Activated CD8-positive, alpha-beta T cell treated with anti-CD3 and anti-CD28 coated beads, Interleukin-2, amount 10 ng/mL, durations not matched to agents 7 days and 5 days (primary cell): ENCODE data around the gene GALNT18. TPM values are rescaled to one million over a fixed set of nuclear protein-coding genes. Genes with fewer than 3 reads are reported as not detected.

Source experiments
- ATAC-seq: fragments of 150-1000 bp; cut with Tn5 transposase; one replicate; pipeline ENCODE4 v1.10.0; 2021; ENCODE audit warnings: moderate library complexity
- CTCF ChIA-PET: fragments of 350-600 bp; sonication (Branson Sonifier 250); formaldehyde crosslinking; loops from one replicate; lab custom pipeline; 2021; ENCODE audit warnings: antibody characterized with exemption; lab: Charles Lee
- POLR2A ChIA-PET: fragments of 350-600 bp; sonication (Branson Sonifier 250); formaldehyde crosslinking; loops from one replicate; lab custom pipeline; 2021; ENCODE audit warnings: antibody characterized with exemption; lab: Charles Lee
- DNase-seq: peaks from one replicate; pipeline ENCODE4 v3.0.0-alpha.2; 2020
- H3K27ac Mint-ChIP-seq: one replicate; pipeline ENCODE4 v1.8.0; 2021; ENCODE audit warnings: mild to moderate bottlenecking, mixed read lengths
- H3K27me3 Mint-ChIP-seq: one replicate; pipeline ENCODE4 v1.8.0; 2021; ENCODE audit warnings: low read depth, mixed read lengths
- H3K36me3 Mint-ChIP-seq: one replicate; pipeline ENCODE4 v1.8.0; 2021; ENCODE audit warnings: low read depth, mixed read lengths
- H3K4me1 Mint-ChIP-seq: one replicate; pipeline ENCODE4 v1.8.0; 2021; ENCODE audit warnings: low read depth, mixed read lengths
- H3K4me3 Mint-ChIP-seq: one replicate; pipeline ENCODE4 v1.8.0; 2021; ENCODE audit warnings: mild to moderate bottlenecking, mixed read lengths
- H3K9me3 Mint-ChIP-seq: one replicate; pipeline ENCODE4 v1.8.0; 2022; ENCODE audit warnings: mixed read lengths; ENCODE audit not compliant: insufficient read depth
- total RNA-seq, 2 experiments: library from RNA; stranded (reverse); gene quantifications; one replicate each; pipeline ENCODE4 v1.2.3, GENCODE V29; 2021

The GALNT18 gene
- total RNA-seq, 2 experiments from 2014 or later = 0.23 to 0.42 TPM

DNA sequence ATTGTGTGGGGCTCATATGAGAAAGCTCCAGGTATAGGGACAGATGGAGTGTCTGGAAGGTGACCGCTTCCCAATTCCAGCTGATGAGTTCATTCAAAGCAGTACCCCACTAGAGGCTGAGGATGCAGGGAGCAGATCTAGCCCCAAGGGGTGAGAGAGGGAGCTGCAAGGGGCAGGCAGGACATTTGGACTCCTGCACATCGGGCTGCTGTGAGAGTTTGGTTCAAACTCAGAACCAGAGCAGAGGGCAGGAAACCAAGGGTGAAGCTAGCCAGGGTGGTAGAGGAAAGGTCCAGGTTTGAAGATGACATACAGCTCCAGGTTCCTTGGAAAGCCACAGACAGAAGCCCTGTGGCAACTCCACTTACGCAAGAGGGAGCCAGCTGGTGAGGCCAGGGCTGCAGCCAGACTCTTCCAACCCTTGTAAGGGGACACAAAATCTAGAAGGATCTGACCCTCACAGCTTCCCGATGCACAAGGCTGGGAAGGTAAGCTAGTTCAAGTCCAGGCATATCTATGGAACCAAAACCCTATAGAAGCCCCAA is 270.7 kb downstream of the GALNT18 start:
- Mint-ChIP-seq H3K27me3 (peaks cover 2% of the 10 kb centered on the region), H3K4me1 (no peaks in the 10 kb centered on the region), H3K4me3 (no peak overlapping the region), H3K9me3 (no peaks in the 10 kb centered on the region), H3K27ac (no peak overlapping the region), H3K36me3 (no peaks in the 10 kb centered on the region)
- no peak for ATAC-seq
- ChIA-PET CTCF (no interaction called here), POLR2A (no interaction called here)
- DNase-seq = no peak

DNA sequence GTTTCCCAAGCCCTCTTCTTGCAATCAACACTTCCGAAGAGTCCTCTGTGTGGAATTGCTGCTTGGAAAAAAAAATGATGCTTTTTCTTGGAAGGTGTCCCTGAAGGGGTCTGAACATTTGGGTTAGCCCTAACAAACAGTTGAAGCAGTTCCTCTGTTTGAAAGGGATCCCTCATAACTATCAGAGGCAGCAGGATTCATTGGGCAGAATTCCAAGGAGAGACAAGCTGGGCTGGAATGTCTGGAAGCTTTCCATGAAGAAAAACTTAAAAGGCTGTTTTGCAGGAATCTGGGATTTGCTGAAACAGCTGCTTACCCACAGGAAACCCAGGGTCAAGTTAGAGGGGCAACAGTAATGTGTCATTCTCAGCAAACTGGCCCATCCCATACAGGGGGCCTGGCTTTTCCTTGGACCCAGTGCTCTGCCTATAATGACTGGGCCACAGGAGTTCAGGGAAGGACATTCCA is 271.9 kb downstream of the GALNT18 start:
- no peaks in the 10 kb centered on the region for H3K4me1 Mint-ChIP-seq
- H3K9me3 Mint-ChIP-seq = no peaks in the 10 kb centered on the region
- CTCF ChIA-PET = no interaction called here
- DNase-seq (no peak), ATAC-seq (no peak)
- POLR2A ChIA-PET = no interaction called here
- H3K27ac Mint-ChIP-seq = no peak overlapping the region
- peaks cover 4% of the 10 kb centered on the region for H3K27me3 Mint-ChIP-seq
- no peaks in the 10 kb centered on the region for H3K36me3 Mint-ChIP-seq
- no peak overlapping the region for H3K4me3 Mint-ChIP-seq

DNA sequence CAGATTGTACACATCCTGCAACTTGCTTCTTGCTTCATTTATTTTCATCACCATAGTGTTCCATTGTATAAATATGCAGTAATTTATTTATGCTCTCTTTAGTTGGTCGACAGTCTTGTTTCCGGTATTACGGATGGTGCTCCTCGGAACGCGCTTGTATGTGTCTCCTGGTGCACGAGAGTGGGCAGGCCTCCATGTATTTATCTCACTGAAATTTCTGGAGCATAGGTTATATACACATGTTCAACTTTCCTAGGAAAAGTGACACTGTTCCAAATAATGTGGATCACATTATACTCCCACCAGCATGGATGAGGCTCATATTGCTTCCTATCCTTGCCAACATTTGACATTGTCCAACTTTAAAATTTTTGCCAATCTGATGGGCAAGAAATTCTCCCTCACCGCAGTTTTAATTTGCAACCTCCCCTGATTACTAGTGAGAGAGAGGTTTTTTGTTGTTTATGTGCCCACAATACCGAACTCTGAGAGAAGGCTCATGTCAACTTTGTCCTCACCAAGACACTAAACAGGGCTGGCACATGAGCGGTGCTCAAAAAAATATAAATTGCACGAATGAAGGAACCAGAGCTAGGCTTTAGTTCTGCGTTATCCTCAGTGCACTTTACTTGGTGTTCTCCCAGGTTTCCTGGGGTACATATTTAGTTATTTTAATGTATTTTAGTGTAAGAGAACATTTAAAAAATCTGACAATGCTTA is 272.5 kb downstream of the GALNT18 start:
- H3K27me3 Mint-ChIP-seq = peaks cover 3% of the 10 kb centered on the region
- CTCF ChIA-PET = no interaction called here
- no peak for ATAC-seq
- POLR2A ChIA-PET = no interaction called here
- DNase-seq = no peak
- H3K9me3 Mint-ChIP-seq = no peaks in the 10 kb centered on the region
- no peak overlapping the region for H3K27ac Mint-ChIP-seq
- no peak overlapping the region for H3K4me3 Mint-ChIP-seq
- peaks cover 1% of the 10 kb centered on the region for H3K4me1 Mint-ChIP-seq
- no peaks in the 10 kb centered on the region for H3K36me3 Mint-ChIP-seq

DNA sequence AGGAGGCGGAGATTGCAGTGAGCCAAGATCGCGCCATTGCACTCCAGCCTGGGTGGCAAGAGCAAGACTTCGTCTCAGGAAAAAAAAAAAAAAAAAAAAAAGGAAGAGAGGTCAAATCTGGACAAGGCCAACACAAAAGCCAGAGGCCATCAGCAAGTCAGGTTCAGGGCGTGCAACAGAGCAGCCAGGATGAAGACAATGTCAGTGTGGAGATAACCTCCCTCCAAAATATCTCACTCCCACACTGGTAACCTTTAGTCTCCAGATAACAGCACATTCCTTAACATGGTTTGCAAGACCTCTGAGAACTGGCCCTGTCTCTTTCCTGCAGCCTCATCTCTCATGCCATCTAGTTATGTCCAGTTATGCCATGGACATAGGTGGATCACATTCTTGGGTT is 273.5 kb downstream of the GALNT18 start:
- Mint-ChIP-seq H3K9me3 (no peaks in the 10 kb centered on the region), H3K27ac (no peak overlapping the region), H3K27me3 (peaks cover 3% of the 10 kb centered on the region), H3K36me3 (no peaks in the 10 kb centered on the region), H3K4me3 (no peak overlapping the region), H3K4me1 (peaks cover 3% of the 10 kb centered on the region)
- DNase-seq = no peak
- CTCF ChIA-PET = no interaction called here
- no peak for ATAC-seq
- POLR2A ChIA-PET = no interaction called here

DNA sequence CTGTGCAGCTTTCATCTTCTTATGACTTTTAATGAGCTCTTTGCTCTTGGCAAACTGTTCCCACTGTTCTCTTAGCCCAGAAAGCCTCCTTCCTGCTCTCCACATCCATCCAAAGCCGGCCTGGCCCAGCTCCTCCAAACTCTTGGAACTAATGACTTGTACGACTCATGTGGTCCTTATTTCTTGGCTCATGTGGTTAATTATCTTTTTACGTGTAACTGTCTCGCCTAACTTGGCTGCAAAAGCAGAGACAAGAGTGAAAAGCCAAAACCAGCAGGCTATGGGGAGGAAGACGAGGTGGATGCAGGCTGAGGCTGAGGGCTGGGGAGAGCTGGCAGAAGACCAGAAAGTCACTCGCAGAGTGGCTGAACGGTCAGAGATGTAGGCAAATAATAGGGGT is 274.2 kb downstream of the GALNT18 start:
- peaks cover 3% of the 10 kb centered on the region for H3K4me1 Mint-ChIP-seq
- CTCF ChIA-PET = no interaction called here
- no peak overlapping the region for H3K27ac Mint-ChIP-seq
- no peak for DNase-seq
- no peak overlapping the region for H3K4me3 Mint-ChIP-seq
- no peaks in the 10 kb centered on the region for H3K36me3 Mint-ChIP-seq
- peaks cover 3% of the 10 kb centered on the region for H3K27me3 Mint-ChIP-seq
- POLR2A ChIA-PET = no interaction called here
- no peak for ATAC-seq
- H3K9me3 Mint-ChIP-seq = no peaks in the 10 kb centered on the region

DNA sequence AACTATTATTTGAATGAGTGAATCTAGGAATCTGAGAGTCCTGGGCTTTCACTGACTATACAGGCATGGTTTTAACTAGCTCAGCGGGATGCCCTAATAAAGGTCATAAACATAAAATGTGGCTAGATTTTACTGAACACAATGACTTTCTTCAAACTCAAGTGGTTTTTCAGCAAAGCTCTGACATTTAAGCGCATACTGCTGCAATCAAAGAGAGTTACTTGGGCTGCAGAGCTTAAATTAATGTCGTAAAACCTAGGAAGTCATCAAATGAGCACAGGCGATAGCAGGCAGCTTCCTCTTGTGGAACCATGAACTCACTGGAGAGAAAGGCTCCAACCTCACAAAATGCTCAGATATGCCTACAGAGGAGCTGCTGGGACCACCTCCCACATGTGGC is 275.5 kb downstream of the GALNT18 start:
- ChIA-PET POLR2A (no interaction called here), CTCF (no interaction called here)
- DNase-seq = no peak
- Mint-ChIP-seq H3K4me1 (peaks cover 3% of the 10 kb centered on the region), H3K36me3 (no peaks in the 10 kb centered on the region), H3K27me3 (peaks cover 3% of the 10 kb centered on the region), H3K4me3 (no peak overlapping the region), H3K27ac (no peak overlapping the region), H3K9me3 (no peaks in the 10 kb centered on the region)
- ATAC-seq = no peak

DNA sequence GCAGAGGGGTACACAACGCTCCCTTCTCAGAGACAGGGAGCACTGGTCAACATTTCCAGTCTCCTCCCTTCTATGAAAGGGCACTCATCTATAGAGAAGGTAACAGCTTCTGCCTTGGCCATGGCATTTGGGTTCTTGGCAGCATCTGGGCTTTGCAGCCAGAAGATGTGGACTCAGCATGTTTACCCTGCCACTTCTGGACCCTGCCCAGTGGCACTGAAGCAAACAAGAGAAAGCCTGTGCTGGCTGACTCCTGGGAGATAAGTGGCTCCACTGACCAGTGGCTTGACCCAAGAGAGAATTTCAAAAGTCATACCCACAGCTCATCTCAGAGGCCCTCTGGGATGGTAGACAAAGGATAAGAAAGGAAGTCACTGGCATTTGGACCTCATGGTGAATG is 276.7 kb downstream of the GALNT18 start:
- Mint-ChIP-seq H3K9me3 (no peaks in the 10 kb centered on the region), H3K36me3 (no peaks in the 10 kb centered on the region), H3K27ac (no peak overlapping the region), H3K27me3 (peaks cover 3% of the 10 kb centered on the region), H3K4me3 (no peak overlapping the region), H3K4me1 (peaks cover 3% of the 10 kb centered on the region)
- POLR2A ChIA-PET = no interaction called here
- CTCF ChIA-PET = no interaction called here
- no peak for DNase-seq
- no peak for ATAC-seq

DNA sequence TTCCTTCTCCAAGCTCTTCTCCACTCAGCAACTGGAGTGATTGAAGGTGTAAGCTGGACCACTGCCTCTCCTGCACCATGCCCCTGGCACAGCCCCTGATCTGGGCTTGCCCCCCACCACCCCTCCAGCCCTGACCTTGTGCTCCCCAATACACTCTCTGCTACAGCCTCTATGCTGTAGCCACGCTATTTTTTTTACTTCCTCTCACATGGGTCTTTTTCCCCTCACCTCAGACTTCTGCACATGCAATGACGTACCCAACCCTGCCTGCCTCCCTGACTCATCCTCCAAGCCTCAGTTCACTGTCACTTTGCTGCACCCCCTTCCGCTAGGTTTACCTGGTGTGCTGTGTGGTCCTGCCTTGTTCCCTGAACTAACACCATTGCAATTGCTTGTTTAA is 277.8 kb downstream of the GALNT18 start:
- Mint-ChIP-seq H3K36me3 (no peaks in the 10 kb centered on the region), H3K27ac (no peak overlapping the region), H3K9me3 (no peaks in the 10 kb centered on the region), H3K4me1 (peaks cover 3% of the 10 kb centered on the region), H3K27me3 (peaks cover 3% of the 10 kb centered on the region), H3K4me3 (no peak overlapping the region)
- DNase-seq (no peak), ATAC-seq (peak; percentile 53)
- CTCF ChIA-PET = no interaction called here
- POLR2A ChIA-PET = no interaction called here

DNA sequence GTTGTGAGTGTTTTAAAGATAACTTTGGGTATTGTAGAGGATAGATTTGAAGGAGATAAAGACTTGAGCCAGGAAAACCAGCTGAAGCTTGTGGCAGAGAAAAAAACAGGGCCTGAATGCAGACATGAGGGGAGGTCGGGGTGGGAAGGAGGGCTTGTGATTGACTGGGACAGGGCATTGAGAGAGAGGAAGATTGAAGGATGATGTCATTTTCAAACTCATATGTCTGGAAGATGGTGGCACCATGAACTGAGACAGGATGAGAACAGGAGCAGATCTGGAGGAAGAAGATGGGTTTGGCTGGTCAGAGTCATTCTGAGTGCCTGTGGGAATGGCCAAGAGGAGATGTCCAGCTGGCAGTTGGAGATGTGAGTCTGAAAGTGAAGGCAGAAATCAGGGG is 283.5 kb downstream of the GALNT18 start:
- POLR2A ChIA-PET = no interaction called here
- peaks cover 4% of the 10 kb centered on the region for H3K27me3 Mint-ChIP-seq
- CTCF ChIA-PET = no interaction called here

DNA sequence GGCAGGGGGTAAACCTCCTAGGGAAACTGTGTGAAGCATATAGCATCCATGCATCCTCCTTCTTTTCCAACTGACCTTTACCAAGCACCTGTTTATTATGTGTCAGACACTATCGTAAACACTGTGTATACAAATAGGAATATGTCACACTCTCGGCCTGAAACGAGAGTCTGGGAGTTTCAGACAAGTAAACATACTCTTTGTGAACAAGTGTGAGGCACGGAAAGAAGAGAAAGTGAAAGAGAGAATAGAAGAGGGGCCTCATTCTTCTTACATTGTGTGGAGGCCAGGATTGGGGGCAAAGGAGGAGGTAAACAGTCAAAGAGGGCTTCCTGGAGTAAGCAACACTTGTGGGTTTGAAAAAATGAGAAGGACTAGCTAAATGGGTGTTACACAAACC is 285.1 kb downstream of the GALNT18 start:
- DNase-seq = no peak
- H3K27me3 Mint-ChIP-seq = peaks cover 4% of the 10 kb centered on the region
- ChIA-PET POLR2A (no interaction called here), CTCF (interaction anchor here (1.4 kb wide), 1 partner anchor 451 kb away, joined by 4 read pairs; no protein-coding TSS in a partner anchor)
- no peaks in the 10 kb centered on the region for H3K9me3 Mint-ChIP-seq
- H3K4me1 Mint-ChIP-seq = no peaks in the 10 kb centered on the region
- H3K27ac Mint-ChIP-seq = no peak overlapping the region
- no peak overlapping the region for H3K4me3 Mint-ChIP-seq
- H3K36me3 Mint-ChIP-seq = no peaks in the 10 kb centered on the region
- no peak for ATAC-seq

More for the DNA sequence above, 283.5 kb downstream of the GALNT18 start:
- no peaks in the 10 kb centered on the region for H3K4me1 Mint-ChIP-seq
- no peaks in the 10 kb centered on the region for H3K36me3 Mint-ChIP-seq
- ATAC-seq (no peak), DNase-seq (no peak)
- H3K4me3 Mint-ChIP-seq = no peak overlapping the region
- H3K27ac Mint-ChIP-seq = no peak overlapping the region
- H3K9me3 Mint-ChIP-seq = no peaks in the 10 kb centered on the region

DNA sequence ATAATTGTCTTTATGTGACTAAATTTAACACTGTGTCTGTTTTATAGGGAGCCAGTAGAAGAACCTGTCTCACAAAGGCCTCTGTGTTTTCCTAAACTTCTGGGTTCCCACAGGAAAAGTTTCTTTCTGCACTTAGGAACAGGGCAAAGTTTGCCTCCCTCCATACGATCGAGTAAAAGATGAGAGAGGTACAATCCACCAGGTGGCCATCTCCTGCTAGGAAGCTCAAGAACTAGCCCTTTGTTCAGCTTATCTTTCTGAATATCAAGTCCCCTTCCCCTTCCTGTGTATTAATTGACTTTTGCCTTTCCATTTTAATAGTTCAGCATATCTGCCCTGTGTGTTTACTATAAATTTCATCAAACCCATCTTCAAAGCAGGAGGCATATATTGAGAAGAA is 286.8 kb downstream of the GALNT18 start:
- POLR2A ChIA-PET = no interaction called here
- no peaks in the 10 kb centered on the region for H3K9me3 Mint-ChIP-seq
- DNase-seq = no peak

DNA sequence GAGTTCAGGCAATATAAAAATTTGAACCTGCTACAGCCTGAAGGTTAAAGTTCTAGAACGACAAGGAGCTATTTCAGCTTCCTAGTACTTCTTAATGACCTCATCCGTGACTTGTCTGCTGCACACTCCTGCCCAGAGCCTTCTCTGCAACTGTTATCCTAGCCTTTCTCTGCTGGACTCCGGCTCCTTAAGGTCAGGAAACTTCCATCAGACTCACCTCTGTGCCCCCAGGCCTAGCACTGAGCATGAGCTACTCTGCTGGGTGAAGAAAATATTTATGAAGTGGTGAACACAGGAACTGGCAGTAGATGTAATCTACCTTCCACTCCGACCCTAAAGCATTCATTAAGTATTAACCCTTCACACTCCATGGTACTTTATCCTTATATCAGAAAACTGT is 287.2 kb downstream of the GALNT18 start:
- no peaks in the 10 kb centered on the region for H3K36me3 Mint-ChIP-seq
- no peak overlapping the region for H3K27ac Mint-ChIP-seq
- no peaks in the 10 kb centered on the region for H3K4me1 Mint-ChIP-seq
- peaks cover 4% of the 10 kb centered on the region for H3K27me3 Mint-ChIP-seq
- no peaks in the 10 kb centered on the region for H3K9me3 Mint-ChIP-seq
- DNase-seq (no peak), ATAC-seq (no peak)
- POLR2A ChIA-PET = no interaction called here
- no peak overlapping the region for H3K4me3 Mint-ChIP-seq
- CTCF ChIA-PET = no interaction called here

More for the DNA sequence above, 286.8 kb downstream of the GALNT18 start:
- no peak for ATAC-seq
- peaks cover 4% of the 10 kb centered on the region for H3K27me3 Mint-ChIP-seq
- no peaks in the 10 kb centered on the region for H3K4me1 Mint-ChIP-seq
- CTCF ChIA-PET = no interaction called here
- H3K36me3 Mint-ChIP-seq = no peaks in the 10 kb centered on the region
- H3K27ac Mint-ChIP-seq = no peak overlapping the region
- no peak overlapping the region for H3K4me3 Mint-ChIP-seq
